Ramos (cell line): ENCODE results near the gene RPTOR.

ENCODE experiments used
- in situ Hi-C: fragments of 300-500 bp; cut with MboI; formaldehyde crosslinking; loops from one replicate; pipeline ENCODE4 v1.14.3; 2022; ENCODE audit warnings: low sequenced_read_pairs; ENCODE audit not compliant: unreplicated experiment

The RPTOR gene

GRCh38 chr17:80830020-80830780 lies 285.6 kb downstream of the RPTOR start:
- in situ Hi-C loops, result no loop called here

- in situ Hi-C loops, result no loop called here
These were observed 286.9 kb downstream of the RPTOR start for GRCh38 chr17:80831491-80831890.

GRCh38 chr17:80832266-80832676 lies 287.6 kb downstream of the RPTOR start:
- in situ Hi-C loops, result no loop called here

GRCh38 chr17:80832888-80833583 lies 288.4 kb downstream of the RPTOR start:
- in situ Hi-C loops, result no loop called here

GRCh38 chr17:80833952-80834892 lies 289.6 kb downstream of the RPTOR start:
- in situ Hi-C loops, result no loop called here

- in situ Hi-C loops, result no loop called here
These were observed 290.2 kb downstream of the RPTOR start for GRCh38 chr17:80834893-80835275.

- in situ Hi-C loops, result no loop called here
These were observed 291.4 kb downstream of the RPTOR start for GRCh38 chr17:80835816-80836657.

- in situ Hi-C loops, result no loop called here
These were observed 292.0 kb downstream of the RPTOR start for GRCh38 chr17:80836658-80836965.

- in situ Hi-C loops, result no loop called here
These were observed 292.4 kb downstream of the RPTOR start for GRCh38 chr17:80836971-80837481.

- in situ Hi-C loops, result no loop called here
These were observed 293.1 kb downstream of the RPTOR start for GRCh38 chr17:80837711-80838110.

GRCh38 chr17:80838311-80839025 lies 293.8 kb downstream of the RPTOR start:
- in situ Hi-C loops, result no loop called here

- in situ Hi-C loops, result no loop called here
These were observed 294.3 kb downstream of the RPTOR start for GRCh38 chr17:80839026-80839345.

- in situ Hi-C loops, result no loop called here
These were observed 294.9 kb downstream of the RPTOR start for GRCh38 chr17:80839511-80839941.

GRCh38 chr17:80839970-80840369 lies 295.3 kb downstream of the RPTOR start:
- in situ Hi-C loops, result no loop called here

- in situ Hi-C loops, result no loop called here
These were observed 297.9 kb downstream of the RPTOR start for GRCh38 chr17:80842456-80843013.

GRCh38 chr17:80843741-80844156 lies 299.1 kb downstream of the RPTOR start:
- in situ Hi-C loops, result no loop called here

- in situ Hi-C loops, result no loop called here
These were observed 299.9 kb downstream of the RPTOR start for GRCh38 chr17:80844418-80844990.

- in situ Hi-C loops, result loop anchor here (5.0 kb wide), 1 partner anchor 127 kb away; no protein-coding TSS in a partner anchor
These were observed 300.6 kb downstream of the RPTOR start for GRCh38 chr17:80845069-80845862.
